ENCODE measurements around the gene FGR.

GRCh38 chr1:27634177-27634984 lies 604 bp downstream of the FGR start:
- TF ChIP-seq POLR2AphosphoS5 (IDR thresholded peaks at IDR 0.05) (peak in 1 of 3 donors; percentile 37), CTCF (IDR thresholded peaks at IDR 0.05) (peak in 1 of 2 donors; percentile 11), EP300 (IDR thresholded peaks at IDR 0.05) (no peak), POLR2A (IDR thresholded peaks at IDR 0.05) (no peak)
